HG02870 (cell line): ENCODE measurements around the gene PRKCA.
"Not testable (repeated sequence)": the region's sequence is repeated elsewhere in the genome, so short reads cannot be mapped to it uniquely, and the experiment has no call there.

Experiments used
- ATAC-seq: cut with Tn5 transposase; IDR thresholded peaks from one replicate; pipeline ENCODE4 v1.9.1; 2021; ENCODE audit warnings: mild to moderate bottlenecking, moderate library complexity; ENCODE audit not compliant: unreplicated experiment

Gene PRKCA

GRCh38 chr17:66595893-66596292 lies 293.5 kb downstream of the PRKCA start:
- ATAC-seq = no peak

GRCh38 chr17:66602659-66603384 lies 300.4 kb downstream of the PRKCA start:
- ATAC-seq = no peak

- ATAC-seq = no peak
Observed at GRCh38 chr17:66604376-66604775, 302.0 kb downstream of the PRKCA start.

- no peak for ATAC-seq
Observed at GRCh38 chr17:66605541-66605940, 303.1 kb downstream of the PRKCA start.

GRCh38 chr17:66610361-66611133 lies 308.1 kb downstream of the PRKCA start:
- ATAC-seq = no peak

GRCh38 chr17:66611397-66611796 lies 309.0 kb downstream of the PRKCA start:
- ATAC-seq = no peak

- no peak for ATAC-seq
Observed at GRCh38 chr17:66612993-66613392, 310.6 kb downstream of the PRKCA start.

- no peak for ATAC-seq
Observed at GRCh38 chr17:66614469-66614868, 312.1 kb downstream of the PRKCA start.

GRCh38 chr17:66619206-66619605 lies 316.8 kb downstream of the PRKCA start:
- no peak for ATAC-seq

- no peak for ATAC-seq
Observed at GRCh38 chr17:66620528-66620927, 318.1 kb downstream of the PRKCA start.

- not testable (repeated sequence) for ATAC-seq
Observed at GRCh38 chr17:66624630-66625029, 322.2 kb downstream of the PRKCA start.

GRCh38 chr17:66625311-66625767 lies 322.9 kb downstream of the PRKCA start:
- ATAC-seq = no peak

GRCh38 chr17:66627985-66628384 lies 325.6 kb downstream of the PRKCA start:
- no peak for ATAC-seq

GRCh38 chr17:66629762-66630161 lies 327.3 kb downstream of the PRKCA start:
- no peak for ATAC-seq

- ATAC-seq = no peak
Observed at GRCh38 chr17:66630379-66630778, 328.0 kb downstream of the PRKCA start.

- no peak for ATAC-seq
Observed at GRCh38 chr17:66630828-66631472, 328.5 kb downstream of the PRKCA start.

GRCh38 chr17:66632731-66633130 lies 330.3 kb downstream of the PRKCA start:
- no peak for ATAC-seq

- ATAC-seq = no peak
Observed at GRCh38 chr17:66633317-66633965, 331.0 kb downstream of the PRKCA start.

- ATAC-seq = no peak
Observed at GRCh38 chr17:66634193-66634592, 331.8 kb downstream of the PRKCA start.

GRCh38 chr17:66635386-66636045 lies 333.1 kb downstream of the PRKCA start:
- no peak for ATAC-seq

GRCh38 chr17:66636111-66636510 lies 333.7 kb downstream of the PRKCA start:
- no peak for ATAC-seq
